Tibial artery (tissue), 4 donors: ENCODE data around the gene PDE6A.

ENCODE experiments used
- DNase-seq, 2 donors: peaks; one replicate each; pipeline ENCODE4 v3.0.0-alpha.2; 2019
- H3K27ac ChIP-seq, 2 donors: fragments of 200-600 bp; sonication (generic) in 1 of 2; 1 replicate in 1 of 2; 2 replicates in 1 of 2; pipeline ENCODE4 v1.5.1; 2018 to 2019; ENCODE audit warnings: mild to moderate bottlenecking in 1 of 2
- H3K27me3 ChIP-seq, 2 donors: fragments of 200-600 bp; sonication (generic) in 1 of 2; one replicate each; pipeline versions ENCODE4 v1.5.1 to v1.6.0; 2016 to 2019
- H3K36me3 ChIP-seq, 3 donors: fragments of 200-600 bp; sonication (generic) in 2 of 3; one replicate each; pipeline ENCODE4 v1.5.1; 2016 to 2019; ENCODE audit warnings: mild to moderate bottlenecking in 2 of 3
- H3K4me1 ChIP-seq, 4 donors: fragments of 200-600 bp; sonication (generic) in 2 of 4; 1 replicate in 3 of 4; 2 replicates in 1 of 4; pipeline ENCODE4 v1.5.1; 2016 to 2019
- H3K4me3 ChIP-seq, 2 donors: fragments of 200-600 bp; sonication (generic) in 1 of 2; 1 replicate in 1 of 2; 2 replicates in 1 of 2; pipeline ENCODE4 v1.5.1; 2018 to 2019; ENCODE audit warnings: mild to moderate bottlenecking in 2 of 2
- H3K9me3 ChIP-seq, 3 donors: fragments of 200-600 bp; sonication (generic) in 1 of 3; one replicate each; pipeline ENCODE4 v1.5.1; 2016 to 2019
- intact Hi-C: fragments of 100-400 bp; cut with DNase I; formaldehyde crosslinking; loops from one replicate; pipeline ENCODE4 v1.15.0; 2023; ENCODE audit warnings: low total_unique reads
- TF ChIP-seq, protein P1 (sequence below), 2 experiments: fragments of 200-600 bp in 1 of 2; fragments of 450-650 bp in 1 of 2; IDR thresholded peaks; one replicate each; pipeline ENCODE4 v1.5.1; 2017 to 2019; ENCODE audit warnings: antibody characterized with exemption in 2 of 2, mild to moderate bottlenecking in 1 of 2, moderate library complexity in 1 of 2

The PDE6A gene

DNA sequence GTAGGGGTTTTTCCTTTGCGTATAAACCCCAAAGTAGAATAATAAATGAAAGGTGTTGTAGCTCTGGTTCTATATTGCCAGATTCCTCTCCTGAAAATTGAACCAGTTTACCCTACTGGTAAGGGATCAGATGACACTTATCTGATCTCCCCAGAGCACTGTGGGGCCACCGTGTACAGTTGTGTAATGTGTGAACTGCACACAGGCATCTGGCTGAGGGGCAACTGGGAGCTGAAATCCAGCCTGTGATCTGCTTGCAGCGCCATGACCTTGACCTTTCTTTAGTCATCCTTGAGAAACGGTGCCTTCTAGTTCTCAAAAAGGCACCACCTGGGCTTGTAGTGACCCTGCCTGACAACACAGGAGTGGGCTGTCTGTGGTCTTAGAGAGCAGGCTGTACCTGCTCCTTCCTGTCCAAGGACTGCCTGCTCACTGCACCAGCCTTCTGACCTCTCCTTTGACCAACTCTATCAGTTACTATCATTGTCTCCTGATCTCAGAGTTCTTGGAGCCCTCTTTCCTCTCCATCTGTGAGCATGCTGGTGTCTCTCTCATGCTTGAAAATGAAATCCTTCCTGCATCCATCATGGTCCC lies 40.2 kb downstream of the PDE6A start:
- no peaks in the 10 kb centered on the region for H3K36me3 ChIP-seq
- intact Hi-C loops: no loop called here
- no peak overlapping the region for H3K4me3 ChIP-seq
- no peaks in the 10 kb centered on the region for H3K9me3 ChIP-seq
- H3K4me1 ChIP-seq: no peaks in the 10 kb centered on the region
- TF ChIP-seq, protein P1, sequence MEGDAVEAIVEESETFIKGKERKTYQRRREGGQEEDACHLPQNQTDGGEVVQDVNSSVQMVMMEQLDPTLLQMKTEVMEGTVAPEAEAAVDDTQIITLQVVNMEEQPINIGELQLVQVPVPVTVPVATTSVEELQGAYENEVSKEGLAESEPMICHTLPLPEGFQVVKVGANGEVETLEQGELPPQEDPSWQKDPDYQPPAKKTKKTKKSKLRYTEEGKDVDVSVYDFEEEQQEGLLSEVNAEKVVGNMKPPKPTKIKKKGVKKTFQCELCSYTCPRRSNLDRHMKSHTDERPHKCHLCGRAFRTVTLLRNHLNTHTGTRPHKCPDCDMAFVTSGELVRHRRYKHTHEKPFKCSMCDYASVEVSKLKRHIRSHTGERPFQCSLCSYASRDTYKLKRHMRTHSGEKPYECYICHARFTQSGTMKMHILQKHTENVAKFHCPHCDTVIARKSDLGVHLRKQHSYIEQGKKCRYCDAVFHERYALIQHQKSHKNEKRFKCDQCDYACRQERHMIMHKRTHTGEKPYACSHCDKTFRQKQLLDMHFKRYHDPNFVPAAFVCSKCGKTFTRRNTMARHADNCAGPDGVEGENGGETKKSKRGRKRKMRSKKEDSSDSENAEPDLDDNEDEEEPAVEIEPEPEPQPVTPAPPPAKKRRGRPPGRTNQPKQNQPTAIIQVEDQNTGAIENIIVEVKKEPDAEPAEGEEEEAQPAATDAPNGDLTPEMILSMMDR (IDR thresholded peaks at IDR 0.05): no peak
- no peak overlapping the region for H3K27ac ChIP-seq
- DNase-seq: no peak
- no peaks in the 10 kb centered on the region for H3K27me3 ChIP-seq

DNA sequence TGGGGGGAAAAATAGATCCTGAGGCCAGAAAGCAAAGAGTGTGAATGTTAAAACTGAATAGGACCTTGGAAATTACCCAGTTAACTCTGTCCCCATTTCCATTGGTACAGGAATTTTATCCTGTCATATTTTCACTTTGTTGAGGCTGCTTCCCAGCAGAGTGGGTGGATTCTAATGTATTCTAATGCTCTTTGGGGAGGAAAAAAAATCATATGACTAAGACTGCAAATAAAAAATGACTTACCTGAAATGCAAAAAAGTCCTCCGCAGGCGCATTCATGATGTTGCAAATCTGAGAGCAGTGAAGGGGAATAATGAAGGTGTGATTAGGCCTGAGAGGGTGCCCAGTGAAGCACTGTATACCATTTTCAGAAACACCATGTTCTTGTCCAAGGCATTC lies 41.2 kb downstream of the PDE6A start:
- TF ChIP-seq, protein P1 (IDR thresholded peaks at IDR 0.05): no peak
- Histone ChIP-seq H3K36me3 (no peaks in the 10 kb centered on the region), H3K4me3 (no peak overlapping the region), H3K27ac (no peak overlapping the region), H3K4me1 (no peaks in the 10 kb centered on the region), H3K27me3 (no peaks in the 10 kb centered on the region), H3K9me3 (no peaks in the 10 kb centered on the region)
- DNase-seq: no peak
- intact Hi-C loops: no loop called here

DNA sequence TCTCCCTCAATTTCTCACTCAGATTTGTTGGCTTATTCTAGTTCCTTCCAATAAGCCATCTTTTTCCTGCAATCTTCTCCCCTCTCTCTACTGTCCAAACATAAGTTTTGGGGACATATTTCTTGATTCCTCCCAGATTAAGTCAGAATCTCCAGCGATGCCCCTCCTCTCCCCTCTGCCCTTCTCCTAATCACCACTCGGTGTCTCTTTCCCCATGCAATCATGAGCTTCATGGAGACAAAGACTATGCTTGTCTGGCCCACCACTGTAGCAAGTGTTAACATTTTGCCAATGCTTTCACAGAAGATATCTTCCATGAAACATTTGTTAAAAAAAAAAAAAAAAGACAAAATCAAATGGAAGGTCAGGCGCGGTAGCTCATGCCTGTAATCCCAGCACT lies 42.4 kb downstream of the PDE6A start:
- no peaks in the 10 kb centered on the region for H3K27me3 ChIP-seq
- DNase-seq: no peak
- H3K27ac ChIP-seq: no peak overlapping the region
- H3K4me3 ChIP-seq: no peak overlapping the region
- no peaks in the 10 kb centered on the region for H3K36me3 ChIP-seq
- no peaks in the 10 kb centered on the region for H3K4me1 ChIP-seq
- intact Hi-C loops: no loop called here
- no peaks in the 10 kb centered on the region for H3K9me3 ChIP-seq
- TF ChIP-seq, protein P1 (IDR thresholded peaks at IDR 0.05): no peak

DNA sequence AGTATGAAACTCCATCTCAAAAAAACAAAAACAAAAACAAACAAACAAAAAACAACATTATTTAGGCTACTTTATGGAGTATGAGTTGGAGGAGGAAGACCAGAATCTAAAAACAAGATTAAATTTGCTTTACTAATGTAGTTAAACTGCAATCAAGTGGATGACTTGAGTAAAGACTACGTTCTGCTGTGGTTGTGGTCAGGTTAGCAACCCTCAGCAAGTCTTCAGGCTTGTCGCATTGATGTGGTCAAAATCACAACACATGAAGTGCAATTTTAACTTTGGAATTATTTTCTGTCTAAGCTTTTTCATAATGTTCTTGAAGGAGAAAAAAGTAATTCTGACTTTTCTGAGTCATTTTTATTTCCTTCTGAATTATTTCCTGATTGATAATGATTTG lies 43.1 kb downstream of the PDE6A start:
- intact Hi-C loops: no loop called here
- no peak overlapping the region for H3K27ac ChIP-seq
- H3K4me3 ChIP-seq: no peak overlapping the region
- DNase-seq: no peak
- peaks cover 0 to 2% (median 0%) of the 10 kb centered on the region in 4 donors for H3K4me1 ChIP-seq
- H3K9me3 ChIP-seq: no peaks in the 10 kb centered on the region
- no peaks in the 10 kb centered on the region for H3K36me3 ChIP-seq
- no peaks in the 10 kb centered on the region for H3K27me3 ChIP-seq
- TF ChIP-seq, protein P1 (IDR thresholded peaks at IDR 0.05): no peak

DNA sequence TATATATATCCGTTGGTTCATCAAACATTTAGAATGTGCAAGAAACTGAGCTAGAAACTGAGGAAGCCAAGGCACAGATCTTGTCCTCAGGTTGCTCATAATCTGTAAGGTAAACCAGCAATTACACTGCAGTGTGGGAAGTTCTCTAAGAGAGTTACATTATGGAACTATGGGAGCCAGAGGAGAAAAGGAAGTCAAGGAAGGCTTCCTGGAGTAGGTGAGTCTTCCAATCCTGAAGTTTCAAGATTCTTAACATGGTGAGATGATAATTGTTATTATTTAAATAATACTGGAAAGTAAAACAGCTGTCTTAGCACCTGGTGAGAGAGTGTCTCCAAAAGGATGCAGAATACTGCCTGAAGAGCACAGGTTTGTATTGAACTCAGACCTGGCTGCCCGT lies 44.2 kb downstream of the PDE6A start:
- H3K27ac ChIP-seq: no peak overlapping the region
- intact Hi-C loops: no loop called here
- H3K4me1 ChIP-seq: peaks cover 0 to 13% (median 0%) of the 10 kb centered on the region in 4 donors
- H3K9me3 ChIP-seq: no peaks in the 10 kb centered on the region
- H3K36me3 ChIP-seq: no peaks in the 10 kb centered on the region
- H3K27me3 ChIP-seq: no peaks in the 10 kb centered on the region
- no peak for DNase-seq
- no peak overlapping the region for H3K4me3 ChIP-seq
- TF ChIP-seq, protein P1 (IDR thresholded peaks at IDR 0.05): no peak

DNA sequence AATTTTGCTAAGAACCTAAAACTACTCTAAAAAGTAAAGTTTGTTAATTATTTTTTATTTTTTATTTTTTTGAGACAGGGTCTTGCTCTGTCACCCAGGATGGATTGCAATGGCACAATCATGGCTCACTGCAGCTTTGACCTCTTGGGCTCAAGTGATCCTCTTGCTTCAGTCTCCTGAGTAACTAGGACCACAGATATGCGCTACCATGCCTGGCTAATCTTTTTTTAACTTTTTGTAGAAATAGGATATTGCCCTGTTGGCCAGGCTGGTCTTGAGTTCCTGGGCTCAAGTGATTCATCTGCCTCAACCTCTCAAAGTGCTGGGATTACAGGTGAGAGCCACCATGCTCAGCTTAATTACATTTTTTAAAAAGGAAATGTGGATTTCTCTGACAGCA lies 45.8 kb downstream of the PDE6A start:
- DNase-seq: no peak
- Histone ChIP-seq H3K27me3 (no peaks in the 10 kb centered on the region), H3K4me1 (peaks cover 0 to 21% (median under 1%) of the 10 kb centered on the region in 4 donors)

More for the DNA sequence above, 45.8 kb downstream of the PDE6A start:
- intact Hi-C loops: no loop called here
- no peaks in the 10 kb centered on the region for H3K36me3 ChIP-seq
- no peak overlapping the region for H3K27ac ChIP-seq
- no peaks in the 10 kb centered on the region for H3K9me3 ChIP-seq
- TF ChIP-seq, protein P1 (IDR thresholded peaks at IDR 0.05): no peak
- no peak overlapping the region for H3K4me3 ChIP-seq
